Measurements from ENCODE around the gene CERS1. TPM values are rescaled to one million over a fixed set of nuclear protein-coding genes. Genes with fewer than 3 reads are reported as not detected.
A peak's percentile ranks its signal among the peaks of the same experiment; 100 is the strongest.

CERS1 gene
- polyA plus RNA-seq, 1 experiment: 1.8 TPM

GRCh38 chr19:18858906-18859646 is 36.9 kb downstream of the CERS1 start:
- H3K27ac ChIP-seq (ENCODE audit: low read depth, low read length): no peak overlapping the region
- no peaks in the 10 kb centered on the region for H3K27me3 ChIP-seq (ENCODE audit: control insufficient read depth, insufficient read depth, low read length)
- ChIA-PET POLR2A (interaction anchor here (0.6 kb wide), 1 partner anchor 254 kb away, joined by 5 read pairs; no protein-coding TSS in a partner anchor), CTCF (interaction anchor here (0.5 to 6.2 kb wide), 4 partner anchors 8 to 420 kb away, joined by 3 to 38 read pairs (median 14); partner anchors contain the start of gene REX1BD)
- no peaks in the 10 kb centered on the region; the same call in 1 of the 2 replicates for H3K9me3 ChIP-seq (ENCODE audit: control insufficient read depth, insufficient read depth, low read length)
- no peak for DNase-seq (ENCODE audit: low read depth, low spot score)
- no peak overlapping the region for H3K4me3 ChIP-seq (ENCODE audit: low read depth, low read length)
- TF ChIP-seq CTCF (IDR thresholded peaks at IDR 0.05; ENCODE audit: low read depth, low read length): no peak

GRCh38 chr19:18857223-18857622 is 38.7 kb downstream of the CERS1 start:
- no peak overlapping the region for H3K27ac ChIP-seq (ENCODE audit: low read depth, low read length)
- no peaks in the 10 kb centered on the region; the same call in 1 of the 2 replicates for H3K9me3 ChIP-seq (ENCODE audit: control insufficient read depth, insufficient read depth, low read length)
- ChIA-PET CTCF (interaction anchor here (4.9 to 6.2 kb wide), 2 partner anchors 9 kb away, joined by 25 to 38 read pairs; no protein-coding TSS in a partner anchor), POLR2A (no interaction called here)
- H3K4me3 ChIP-seq (ENCODE audit: low read depth, low read length): no peak overlapping the region
- DNase-seq (ENCODE audit: low read depth, low spot score): no peak
- TF ChIP-seq CTCF (IDR thresholded peaks at IDR 0.05; ENCODE audit: low read depth, low read length): no peak
- H3K27me3 ChIP-seq (ENCODE audit: control insufficient read depth, insufficient read depth, low read length): no peaks in the 10 kb centered on the region

- TF ChIP-seq CTCF (IDR thresholded peaks at IDR 0.05; ENCODE audit: low read depth, low read length): peak; percentile 50
- Histone ChIP-seq H3K27ac (ENCODE audit: low read depth, low read length) (no peak overlapping the region), H3K27me3 (ENCODE audit: control insufficient read depth, insufficient read depth, low read length) (no peaks in the 10 kb centered on the region), H3K9me3 (ENCODE audit: control insufficient read depth, insufficient read depth, low read length) (no peaks in the 10 kb centered on the region; the same call in 1 of the 2 replicates), H3K4me3 (ENCODE audit: low read depth, low read length) (no peak overlapping the region)
- ChIA-PET POLR2A (interaction anchor here (0.6 kb wide), 1 partner anchor 178 kb away, joined by 3 read pairs; no protein-coding TSS in a partner anchor), CTCF (interaction anchor here (4.9 to 6.2 kb wide), 2 partner anchors 9 to 10 kb away, joined by 25 to 38 read pairs; no protein-coding TSS in a partner anchor)
- DNase-seq (ENCODE audit: low read depth, low spot score): no peak
These were observed 39.4 kb downstream of the CERS1 start for GRCh38 chr19:18856385-18857126.

- no peaks in the 10 kb centered on the region; the same call in 1 of the 2 replicates for H3K9me3 ChIP-seq (ENCODE audit: control insufficient read depth, insufficient read depth, low read length)
- no peak overlapping the region for H3K4me3 ChIP-seq (ENCODE audit: low read depth, low read length)
- CTCF ChIA-PET: interaction anchor here (1.2 to 6.2 kb wide), 4 partner anchors 8 to 12 kb away, joined by 3 to 38 read pairs (median 15); no protein-coding TSS in a partner anchor
- no peak overlapping the region for H3K27ac ChIP-seq (ENCODE audit: low read depth, low read length)
- POLR2A ChIA-PET: interaction anchor here (0.6 kb wide), 1 partner anchor 177 kb away, joined by 3 read pairs; no protein-coding TSS in a partner anchor
- no peaks in the 10 kb centered on the region for H3K27me3 ChIP-seq (ENCODE audit: control insufficient read depth, insufficient read depth, low read length)
- TF ChIP-seq CTCF (IDR thresholded peaks at IDR 0.05; ENCODE audit: low read depth, low read length): no peak
- no peak for DNase-seq (ENCODE audit: low read depth, low spot score)
These were observed 40.1 kb downstream of the CERS1 start for GRCh38 chr19:18855647-18856384.

All from AG04450 (cell line).